Liver (tissue), 9 donors: Measurements from ENCODE around the gene GFY. TPM values are rescaled to one million over a fixed set of nuclear protein-coding genes. Genes with fewer than 3 reads are reported as not detected.

Experiments used
- DNase-seq: peaks from one replicate; pipeline ENCODE4 v3.0.0-alpha.2; 2017; ENCODE audit warnings: low spot score
- H3K27ac ChIP-seq, 2 donors: one replicate each; pipeline ENCODE4 v1.7.0; 2013; ENCODE audit warnings: inconsistent platforms in 2 of 2, low read length in 2 of 2, control low read depth in 1 of 2, low read depth in 1 of 2, mild to moderate bottlenecking in 1 of 2
- H3K27me3 ChIP-seq, 4 donors: one replicate each; pipeline versions ENCODE4 v1.6.1 to v1.7.0; 2013; ENCODE audit warnings: low read length in 3 of 4, inconsistent platforms in 1 of 4, mild to moderate bottlenecking in 1 of 4, moderate library complexity in 1 of 4; ENCODE audit not compliant: control insufficient read depth in 4 of 4, insufficient read depth in 4 of 4
- H3K36me3 ChIP-seq, 4 donors: one replicate each; pipeline versions ENCODE4 v1.6.1 to v1.7.0; 2013; ENCODE audit warnings: low read length in 3 of 4, mild to moderate bottlenecking in 3 of 4, low read depth in 1 of 4, moderate library complexity in 1 of 4; ENCODE audit not compliant: control insufficient read depth in 4 of 4, insufficient read depth in 3 of 4
- H3K4me1 ChIP-seq, 4 donors: one replicate each; pipeline versions ENCODE4 v1.6.1 to v1.7.0; 2013; ENCODE audit warnings: low read length in 3 of 4, mild to moderate bottlenecking in 3 of 4, moderate library complexity in 1 of 4; ENCODE audit not compliant: control insufficient read depth in 4 of 4, insufficient read depth in 4 of 4
- H3K4me3 ChIP-seq, 3 donors: one replicate each; pipeline versions ENCODE4 v1.6.1 to v1.7.0; 2013; ENCODE audit warnings: low read length in 3 of 3, control low read depth in 1 of 3, low read depth in 1 of 3, mild to moderate bottlenecking in 1 of 3
- H3K9ac ChIP-seq, 2 donors: one replicate each; pipeline ENCODE4 v1.7.0; 2013; ENCODE audit warnings: low read length in 2 of 2, mild to moderate bottlenecking in 2 of 2, moderate library complexity in 2 of 2, control low read depth in 1 of 2, low read depth in 1 of 2
- H3K9me3 ChIP-seq, 4 donors: one replicate each; pipeline versions ENCODE4 v1.6.1 to v1.7.0; 2013; ENCODE audit warnings: low read length in 3 of 4; ENCODE audit not compliant: control insufficient read depth in 4 of 4
- EGR1 ChIP-seq, 2 donors: IDR thresholded peaks; 2 replicates each; pipeline ENCODE4 v1.6.1; 2016 to 2018; ENCODE audit warnings: antibody characterized with exemption in 2 of 2, low read depth in 2 of 2
- FOXA1 ChIP-seq: IDR thresholded peaks from 2 replicates; pipeline ENCODE4 v1.6.1; 2016; ENCODE audit warnings: antibody characterized with exemption
- FOXA2 ChIP-seq: IDR thresholded peaks from 2 replicates; pipeline ENCODE4 v1.6.1; 2016; ENCODE audit warnings: antibody characterized with exemption
- GABPA ChIP-seq, 2 donors: IDR thresholded peaks in 1 of 2; conservative IDR thresholded peaks in 1 of 2; 2 replicates each; pipeline ENCODE4 v1.6.1; 2016; ENCODE audit warnings: antibody characterized with exemption in 2 of 2, mild to moderate bottlenecking in 1 of 2, moderate library complexity in 1 of 2
- HNF4A ChIP-seq, 2 donors: conservative IDR thresholded peaks; 2 replicates each; pipeline ENCODE4 v1.6.1; 2016; ENCODE audit warnings: antibody characterized with exemption in 2 of 2, mild to moderate bottlenecking in 2 of 2
- HNF4G ChIP-seq: IDR thresholded peaks from 2 replicates; pipeline ENCODE4 v1.6.1; 2016; ENCODE audit warnings: antibody characterized with exemption
- JUND ChIP-seq, 2 donors: IDR thresholded peaks; 2 replicates each; pipeline ENCODE4 v1.6.1; 2016; ENCODE audit warnings: antibody characterized with exemption in 2 of 2
- NR2F2 ChIP-seq: IDR thresholded peaks from 2 replicates; pipeline ENCODE4 v1.6.1; 2016; ENCODE audit warnings: antibody characterized with exemption
- RAD21 ChIP-seq, 2 donors: IDR thresholded peaks; 2 replicates each; pipeline ENCODE4 v1.6.1; 2016; ENCODE audit warnings: antibody characterized with exemption in 2 of 2, mild to moderate bottlenecking in 2 of 2
- RXRA ChIP-seq, 2 donors: IDR thresholded peaks; 2 replicates each; pipeline ENCODE4 v1.6.1; 2017 to 2018; ENCODE audit warnings: antibody characterized with exemption in 2 of 2, mild to moderate bottlenecking in 1 of 2
- TAF1 ChIP-seq: conservative IDR thresholded peaks from 2 replicates; pipeline ENCODE4 v1.6.1; 2016; ENCODE audit warnings: antibody characterized with exemption, mild to moderate bottlenecking
- YY1 ChIP-seq: IDR thresholded peaks from 2 replicates; pipeline ENCODE4 v1.6.1; 2016; ENCODE audit warnings: antibody characterized with exemption, mild to moderate bottlenecking
- WGBS: extraction: QIAGEN DNeasy Blood & Tissue Kit; methylation state at CpG from one replicate; pipeline ENCODE4 v1.1.7; 2013; 5-methylcytosine and 5-hydroxymethylcytosine counted together
- polyA plus RNA-seq, 2 donors: library from polyadenylated mRNA; stranded (reverse) in 1 of 2; unstranded in 1 of 2; fragments of 200-250 nt in 1 of 2; fragments of >200 nt in 1 of 2; fragmentation: Nextera tagmentation in 1 of 2; extraction: Ambion mirVana in 1 of 2; gene quantifications; one replicate each; pipeline versions ENCODE4 v1.2.1 to v1.2.3, GENCODE V29; 2013 to 2015
- total RNA-seq, 2 donors: library from RNA; depleted of rRNA; stranded (reverse); fragments of >200 nt; gene quantifications; one replicate each; pipeline ENCODE4 v1.2.3, GENCODE V29; 2014
- TF ChIP-seq, protein P1 (sequence below): IDR thresholded peaks from 2 replicates; pipeline ENCODE4 v1.6.1; 2016; ENCODE audit warnings: antibody characterized with exemption
- TF ChIP-seq, protein P2 (sequence below): fragments of 150-350 bp; IDR thresholded peaks from 2 replicates; pipeline ENCODE4 v1.5.1; 2017; ENCODE audit warnings: improper control_type of control experiment, low read depth, low read length; ENCODE audit not compliant: missing input control
- TF ChIP-seq, protein P3 (sequence below): IDR thresholded peaks from 2 replicates; pipeline ENCODE4 v1.6.1; 2016; ENCODE audit warnings: antibody characterized with exemption
- TF ChIP-seq, protein P4 (sequence below): IDR thresholded peaks from 2 replicates; pipeline ENCODE4 v1.6.1; 2016; ENCODE audit warnings: antibody characterized with exemption, mild to moderate bottlenecking
- TF ChIP-seq, protein P5 (sequence below): IDR thresholded peaks from 2 replicates; pipeline ENCODE4 v1.6.1; 2016; ENCODE audit warnings: antibody characterized with exemption
- donor health status: healthy.
- donor health status: healthy.
- donor health status: healthy.
- donor health status: healthy.
- donor health status: healthy.

GFY gene
- total and polyA plus RNA-seq, 4 donors = not detected

DNA sequence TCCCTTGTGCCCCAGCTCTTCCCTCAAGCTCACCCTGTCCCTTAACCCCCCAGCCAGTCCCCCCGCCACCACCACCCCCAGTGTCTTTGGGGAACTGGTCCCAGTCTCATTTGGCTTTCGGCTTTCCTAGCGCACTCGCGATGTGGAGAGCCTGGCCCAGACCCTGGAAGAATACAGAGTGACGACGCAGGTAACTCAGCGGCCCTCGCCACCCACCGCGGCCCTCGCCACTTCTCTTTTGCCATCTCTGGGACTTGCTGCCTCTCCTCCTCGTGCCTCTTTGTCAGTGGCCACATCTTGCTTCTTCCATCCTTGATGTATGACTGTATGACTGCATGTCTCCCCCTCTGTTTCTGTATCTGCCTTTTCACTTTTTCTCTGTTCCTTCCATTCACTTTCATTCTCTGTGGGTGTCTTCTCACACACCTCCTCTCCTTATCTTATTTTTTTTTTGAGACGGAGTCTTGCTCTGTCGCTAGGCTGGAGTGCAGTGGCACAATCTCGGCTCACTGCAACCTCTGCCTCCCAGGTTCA, 17.6 kb upstream of the GFY start:
- Histone ChIP-seq H3K27me3 (peaks cover 0 to 2% (median 0%) of the 10 kb centered on the region in 4 donors), H3K4me1 (no peaks in the 10 kb centered on the region), H3K9ac (no peak overlapping the region), H3K36me3 (no peaks in the 10 kb centered on the region), H3K9me3 (no peaks in the 10 kb centered on the region), H3K4me3 (no peak overlapping the region), H3K27ac (no peak overlapping the region)
- WGBS = 85% methylated on average over 16 of the region's 16 CpGs
- TF ChIP-seq, protein P1, sequence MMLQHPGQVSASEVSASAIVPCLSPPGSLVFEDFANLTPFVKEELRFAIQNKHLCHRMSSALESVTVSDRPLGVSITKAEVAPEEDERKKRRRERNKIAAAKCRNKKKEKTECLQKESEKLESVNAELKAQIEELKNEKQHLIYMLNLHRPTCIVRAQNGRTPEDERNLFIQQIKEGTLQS = no peak
- TF ChIP-seq NR2F2 (no peak), FOXA1 (no peak), JUND (IDR thresholded peaks at IDR 0.05) (no peak), FOXA2 (no peak), RXRA (IDR thresholded peaks at IDR 0.05) (no peak), GABPA (IDR thresholded peaks at IDR 0.05 in 1 of 2, conservative IDR thresholded peaks at IDR 0.05 in 1 of 2) (no peak), YY1 (no peak), HNF4G (no peak), HNF4A (conservative IDR thresholded peaks at IDR 0.05) (no peak)
- TF ChIP-seq, protein P2, sequence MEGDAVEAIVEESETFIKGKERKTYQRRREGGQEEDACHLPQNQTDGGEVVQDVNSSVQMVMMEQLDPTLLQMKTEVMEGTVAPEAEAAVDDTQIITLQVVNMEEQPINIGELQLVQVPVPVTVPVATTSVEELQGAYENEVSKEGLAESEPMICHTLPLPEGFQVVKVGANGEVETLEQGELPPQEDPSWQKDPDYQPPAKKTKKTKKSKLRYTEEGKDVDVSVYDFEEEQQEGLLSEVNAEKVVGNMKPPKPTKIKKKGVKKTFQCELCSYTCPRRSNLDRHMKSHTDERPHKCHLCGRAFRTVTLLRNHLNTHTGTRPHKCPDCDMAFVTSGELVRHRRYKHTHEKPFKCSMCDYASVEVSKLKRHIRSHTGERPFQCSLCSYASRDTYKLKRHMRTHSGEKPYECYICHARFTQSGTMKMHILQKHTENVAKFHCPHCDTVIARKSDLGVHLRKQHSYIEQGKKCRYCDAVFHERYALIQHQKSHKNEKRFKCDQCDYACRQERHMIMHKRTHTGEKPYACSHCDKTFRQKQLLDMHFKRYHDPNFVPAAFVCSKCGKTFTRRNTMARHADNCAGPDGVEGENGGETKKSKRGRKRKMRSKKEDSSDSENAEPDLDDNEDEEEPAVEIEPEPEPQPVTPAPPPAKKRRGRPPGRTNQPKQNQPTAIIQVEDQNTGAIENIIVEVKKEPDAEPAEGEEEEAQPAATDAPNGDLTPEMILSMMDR = no peak
- TF ChIP-seq, protein P3, sequence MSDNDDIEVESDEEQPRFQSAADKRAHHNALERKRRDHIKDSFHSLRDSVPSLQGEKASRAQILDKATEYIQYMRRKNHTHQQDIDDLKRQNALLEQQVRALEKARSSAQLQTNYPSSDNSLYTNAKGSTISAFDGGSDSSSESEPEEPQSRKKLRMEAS = no peak
- TF ChIP-seq, protein P4, sequence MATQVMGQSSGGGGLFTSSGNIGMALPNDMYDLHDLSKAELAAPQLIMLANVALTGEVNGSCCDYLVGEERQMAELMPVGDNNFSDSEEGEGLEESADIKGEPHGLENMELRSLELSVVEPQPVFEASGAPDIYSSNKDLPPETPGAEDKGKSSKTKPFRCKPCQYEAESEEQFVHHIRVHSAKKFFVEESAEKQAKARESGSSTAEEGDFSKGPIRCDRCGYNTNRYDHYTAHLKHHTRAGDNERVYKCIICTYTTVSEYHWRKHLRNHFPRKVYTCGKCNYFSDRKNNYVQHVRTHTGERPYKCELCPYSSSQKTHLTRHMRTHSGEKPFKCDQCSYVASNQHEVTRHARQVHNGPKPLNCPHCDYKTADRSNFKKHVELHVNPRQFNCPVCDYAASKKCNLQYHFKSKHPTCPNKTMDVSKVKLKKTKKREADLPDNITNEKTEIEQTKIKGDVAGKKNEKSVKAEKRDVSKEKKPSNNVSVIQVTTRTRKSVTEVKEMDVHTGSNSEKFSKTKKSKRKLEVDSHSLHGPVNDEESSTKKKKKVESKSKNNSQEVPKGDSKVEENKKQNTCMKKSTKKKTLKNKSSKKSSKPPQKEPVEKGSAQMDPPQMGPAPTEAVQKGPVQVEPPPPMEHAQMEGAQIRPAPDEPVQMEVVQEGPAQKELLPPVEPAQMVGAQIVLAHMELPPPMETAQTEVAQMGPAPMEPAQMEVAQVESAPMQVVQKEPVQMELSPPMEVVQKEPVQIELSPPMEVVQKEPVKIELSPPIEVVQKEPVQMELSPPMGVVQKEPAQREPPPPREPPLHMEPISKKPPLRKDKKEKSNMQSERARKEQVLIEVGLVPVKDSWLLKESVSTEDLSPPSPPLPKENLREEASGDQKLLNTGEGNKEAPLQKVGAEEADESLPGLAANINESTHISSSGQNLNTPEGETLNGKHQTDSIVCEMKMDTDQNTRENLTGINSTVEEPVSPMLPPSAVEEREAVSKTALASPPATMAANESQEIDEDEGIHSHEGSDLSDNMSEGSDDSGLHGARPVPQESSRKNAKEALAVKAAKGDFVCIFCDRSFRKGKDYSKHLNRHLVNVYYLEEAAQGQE = no peak
- no peak for DNase-seq

DNA sequence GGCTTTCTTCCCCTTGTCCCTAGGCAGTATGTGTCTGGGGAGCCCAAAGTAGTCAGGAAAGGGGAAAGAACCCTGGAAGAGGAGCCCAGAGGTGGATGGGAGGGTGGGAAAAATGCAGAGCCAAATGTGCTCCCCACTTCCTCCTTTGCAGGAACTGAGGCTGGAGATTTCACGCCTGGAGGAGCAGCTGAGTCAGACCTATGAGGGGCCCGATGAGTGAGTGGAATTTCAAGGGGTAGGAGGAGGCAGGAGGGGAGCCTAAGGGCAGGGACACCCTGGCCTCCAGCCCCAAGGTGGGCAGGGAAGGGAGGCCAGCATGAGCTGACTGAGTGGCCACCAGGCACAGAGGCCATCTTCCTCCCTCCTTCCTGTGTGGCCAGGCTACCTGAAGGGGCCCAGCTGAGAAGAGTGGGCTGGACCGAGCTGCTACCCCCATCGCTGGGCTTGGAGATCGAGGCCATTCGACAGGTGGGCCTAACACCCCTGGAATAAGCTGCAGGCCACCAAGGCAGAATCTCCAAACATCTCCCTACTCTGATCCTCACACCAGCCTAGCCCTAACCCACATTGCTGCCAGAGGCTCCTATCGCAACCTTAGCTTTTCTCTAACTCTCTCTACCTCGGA, 16.3 kb upstream of the GFY start:
- Histone ChIP-seq H3K27ac (no peak overlapping the region), H3K27me3 (peaks cover 0 to 2% (median 0%) of the 10 kb centered on the region in 4 donors), H3K36me3 (no peaks in the 10 kb centered on the region), H3K9me3 (no peaks in the 10 kb centered on the region), H3K4me3 (no peak overlapping the region), H3K9ac (no peak overlapping the region), H3K4me1 (no peaks in the 10 kb centered on the region)
- WGBS = 77% methylated on average over 8 of the region's 8 CpGs
- no peak for DNase-seq
- TF ChIP-seq NR2F2 = no peak
- TF ChIP-seq FOXA2 = no peak
- no peak for TF ChIP-seq FOXA1
- TF ChIP-seq HNF4G = no peak
- TF ChIP-seq RAD21 (IDR thresholded peaks at IDR 0.05) = no peak
- TF ChIP-seq GABPA (IDR thresholded peaks at IDR 0.05 in 1 of 2, conservative IDR thresholded peaks at IDR 0.05 in 1 of 2) = no peak
- no peak for TF ChIP-seq EGR1 (IDR thresholded peaks at IDR 0.05; ENCODE audit: low read depth in 2 of 2)
- no peak for TF ChIP-seq RXRA (IDR thresholded peaks at IDR 0.05)
- TF ChIP-seq TAF1 = no peak
- TF ChIP-seq, protein P1 = no peak
- TF ChIP-seq, protein P3 = no peak
- no peak for TF ChIP-seq JUND (IDR thresholded peaks at IDR 0.05)
- no peak for TF ChIP-seq HNF4A (conservative IDR thresholded peaks at IDR 0.05)
- TF ChIP-seq, protein P2 = no peak
- TF ChIP-seq, protein P5, sequence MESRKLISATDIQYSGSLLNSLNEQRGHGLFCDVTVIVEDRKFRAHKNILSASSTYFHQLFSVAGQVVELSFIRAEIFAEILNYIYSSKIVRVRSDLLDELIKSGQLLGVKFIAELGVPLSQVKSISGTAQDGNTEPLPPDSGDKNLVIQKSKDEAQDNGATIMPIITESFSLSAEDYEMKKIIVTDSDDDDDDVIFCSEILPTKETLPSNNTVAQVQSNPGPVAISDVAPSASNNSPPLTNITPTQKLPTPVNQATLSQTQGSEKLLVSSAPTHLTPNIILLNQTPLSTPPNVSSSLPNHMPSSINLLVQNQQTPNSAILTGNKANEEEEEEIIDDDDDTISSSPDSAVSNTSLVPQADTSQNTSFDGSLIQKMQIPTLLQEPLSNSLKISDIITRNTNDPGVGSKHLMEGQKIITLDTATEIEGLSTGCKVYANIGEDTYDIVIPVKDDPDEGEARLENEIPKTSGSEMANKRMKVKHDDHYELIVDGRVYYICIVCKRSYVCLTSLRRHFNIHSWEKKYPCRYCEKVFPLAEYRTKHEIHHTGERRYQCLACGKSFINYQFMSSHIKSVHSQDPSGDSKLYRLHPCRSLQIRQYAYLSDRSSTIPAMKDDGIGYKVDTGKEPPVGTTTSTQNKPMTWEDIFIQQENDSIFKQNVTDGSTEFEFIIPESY = no peak
